GM12801 (cell line): ENCODE measurements around the gene KAZN.

Source experiments
- CTCF ChIP-seq: IDR thresholded peaks from one replicate; pipeline ENCODE4 v1.5.1; 2011; ENCODE audit warnings: control low read depth; ENCODE audit not compliant: insufficient read length; ENCODE audit errors: extremely low read depth

KAZN gene

GRCh38 chr1:14939527-14940284, 341.2 kb downstream of the KAZN start:
- no peak for TF ChIP-seq CTCF

GRCh38 chr1:14940285-14940870, 341.9 kb downstream of the KAZN start:
- no peak for TF ChIP-seq CTCF

- TF ChIP-seq CTCF, result no peak
Observed at GRCh38 chr1:14941864-14942263, 343.4 kb downstream of the KAZN start.

GRCh38 chr1:14944471-14944985, 346.0 kb downstream of the KAZN start:
- no peak for TF ChIP-seq CTCF

GRCh38 chr1:14945132-14946010, 346.9 kb downstream of the KAZN start:
- TF ChIP-seq CTCF, result no peak

GRCh38 chr1:14946011-14946359, 347.5 kb downstream of the KAZN start:
- TF ChIP-seq CTCF, result no peak

GRCh38 chr1:14946684-14947238, 348.3 kb downstream of the KAZN start:
- no peak for TF ChIP-seq CTCF
